ENCODE measurements around the gene MBD3L2B.

- TF ChIP-seq SUZ12 (IDR thresholded peaks at IDR 0.05; ENCODE audit: extremely low read depth, insufficient read depth, insufficient read length) (no peak), ZNF274 (IDR thresholded peaks at IDR 0.05; ENCODE audit: low read depth, low read length) (no peak)
Observed at GRCh38 chr19:6971366-6971765, 49.9 kb downstream of the MBD3L2B start.
